OCI-LY3 (cell line): ENCODE results near the gene ZBTB32.

Source experiments
- CTCF ChIP-seq: fragments of 200-600, 300-600 bp; sonication (generic); IDR thresholded peaks from 2 replicates; pipeline ENCODE4 v1.5.1; 2014; ENCODE audit warnings: antibody characterized with exemption, low read length, low read depth
- EZH2phosphoT487 ChIP-seq: fragments of 200-600 bp; shearing (Covaris generic); IDR thresholded peaks from 2 replicates; pipeline ENCODE4 v1.6.1; 2018; ENCODE audit warnings: antibody characterized with exemption, mixed run types, low read depth

GRCh38 chr19:35716801-35717664, 12.7 kb downstream of the ZBTB32 start:
- TF ChIP-seq CTCF: peak; percentile 99
- no peak for TF ChIP-seq EZH2phosphoT487
